SK-N-MC (cell line): Measurements from ENCODE around the gene CPTP.

Source experiments
- EZH2 ChIP-seq: fragments of 200-600 bp; sonication (generic); IDR thresholded peaks from one replicate; pipeline ENCODE4 v1.6.1; 2017; ENCODE audit warnings: antibody characterized with exemption
- POLR2AphosphoS5 ChIP-seq: IDR thresholded peaks from 2 replicates; pipeline ENCODE4 v1.6.1; 2012; ENCODE audit warnings: mild to moderate bottlenecking, low read depth, low read length, borderline replicate concordance

DNA sequence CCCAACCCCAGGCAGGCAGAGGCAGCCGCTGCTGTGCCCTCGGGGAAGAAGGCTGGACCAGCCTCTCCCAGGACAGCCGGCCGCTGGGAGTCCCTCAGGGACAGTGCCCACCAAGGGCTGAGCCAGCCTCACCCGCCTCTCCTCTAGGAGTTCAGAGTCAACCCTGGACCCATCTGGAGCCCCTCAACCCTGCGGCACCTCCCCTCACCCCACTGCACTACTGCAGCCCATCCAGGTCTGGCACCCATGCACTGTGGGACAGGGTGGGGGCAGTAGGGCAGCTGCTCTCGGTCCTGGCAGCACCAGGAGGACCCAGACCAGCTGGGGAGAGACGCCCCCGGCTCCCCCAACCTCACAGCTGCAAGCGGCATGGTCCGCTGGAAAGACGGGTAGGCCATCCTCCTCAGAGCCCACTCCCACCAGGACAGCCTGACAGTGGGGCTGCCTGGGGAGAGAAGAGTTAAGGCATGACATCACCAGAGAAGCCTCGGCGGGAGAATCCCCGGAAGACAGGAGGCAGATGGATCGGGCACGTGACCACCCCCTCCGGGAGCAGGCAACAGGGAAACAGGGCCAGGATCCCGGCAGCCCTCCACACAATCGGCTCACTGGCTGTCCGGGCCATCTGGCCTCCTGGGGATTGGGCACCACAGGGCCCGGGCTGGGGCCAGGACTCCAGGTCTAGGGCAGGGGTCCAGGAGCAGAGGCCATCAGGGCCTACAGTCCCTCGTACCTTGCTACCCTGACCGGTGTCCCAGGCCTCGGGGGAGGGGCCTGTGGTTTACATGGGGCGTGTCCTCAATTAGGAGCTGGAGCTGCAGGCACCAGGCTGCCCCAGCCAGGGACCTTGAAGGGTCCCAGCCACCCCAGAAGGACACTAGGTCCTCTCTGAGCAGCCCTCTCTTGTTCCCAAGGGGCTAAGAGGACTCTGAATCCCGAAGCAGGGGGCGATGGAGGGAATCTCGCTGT lies 20.0 kb upstream of the CPTP start:
- TF ChIP-seq POLR2AphosphoS5 (peak; percentile 62; the same call in 1 of the 2 replicates), EZH2 (no peak)
